SK-N-SH (cell line): ENCODE measurements around the gene DTNBP1. TPM values are rescaled to one million over a fixed set of nuclear protein-coding genes. Genes with fewer than 3 reads are reported as not detected.

Experiments used
- CTCF ChIA-PET: fragments of 300-600, 350-600 bp; formaldehyde crosslinking; extraction: SDS; loops from one replicate; lab custom pipeline; 2021; lab: Yijun Ruan, JAX
- POLR2A ChIA-PET: fragments of 350-600 bp; sonication (Branson Sonifier 250); formaldehyde crosslinking; extraction: SDS; loops from one replicate; lab custom pipeline; 2020; ENCODE audit warnings: antibody characterized with exemption, inconsistent platforms; lab: Yijun Ruan, JAX
- DNase-seq: peaks from one replicate; pipeline ENCODE4 v3.0.0; 2012
- H2AFZ ChIP-seq: fragments of 200-600 bp; sonication (generic); 2 replicates; pipeline ENCODE4 v1.8.1; 2016; ENCODE audit warnings: antibody characterized with exemption, mild to moderate bottlenecking, low read depth
- H3F3A ChIP-seq: fragments of 200-600 bp; sonication (generic); replicated peaks from 2 replicates; pipeline ENCODE3; 2016; ENCODE audit warnings: antibody characterized with exemption, mild to moderate bottlenecking; ENCODE audit not compliant: insufficient read depth
- H3K27ac ChIP-seq, 2 experiments: fragments of 200-500 bp in 1 of 2; fragments of 200-600 bp in 1 of 2; sonication (Bioruptor generic) in 1 of 2; sonication (generic), shearing (Covaris generic) in 1 of 2; 2 replicates each; pipeline versions ENCODE4 v1.5.1 to v1.6.1; 2014 to 2016; ENCODE audit warnings: low read depth in 2 of 2, inconsistent platforms in 1 of 2, low read length in 1 of 2, mild to moderate bottlenecking in 1 of 2, mixed read lengths in 1 of 2
- H3K27me3 ChIP-seq: fragments of 200-600 bp; sonication (generic), shearing (Covaris generic); 2 replicates; pipeline ENCODE4 v1.6.1; 2016; ENCODE audit warnings: mixed run types; ENCODE audit not compliant: insufficient read depth
- H3K36me3 ChIP-seq, 2 experiments: fragments of 200-500 bp in 1 of 2; fragments of 200-600 bp in 1 of 2; sonication (Bioruptor generic) in 1 of 2; sonication (generic) in 1 of 2; replicated peaks in 1 of 2; 2 replicates each; pipeline versions ENCODE3 to v1.5.1; 2014 to 2016; ENCODE audit warnings: low read length in 1 of 2, mild to moderate bottlenecking in 1 of 2; ENCODE audit not compliant: insufficient read depth in 2 of 2, control insufficient read depth in 1 of 2
- H3K4me1 ChIP-seq, 2 experiments: fragments of 200-500 bp in 1 of 2; fragments of 200-600 bp in 1 of 2; sonication (Bioruptor generic) in 1 of 2; sonication (generic), shearing (Covaris generic) in 1 of 2; 2 replicates each; pipeline versions ENCODE4 v1.5.1 to v1.6.1; 2014 to 2016; ENCODE audit warnings: low read depth in 1 of 2, low read length in 1 of 2, mixed run types in 1 of 2; ENCODE audit not compliant: insufficient read depth in 2 of 2, control insufficient read depth in 1 of 2
- H3K4me2 ChIP-seq: fragments of 200-600 bp; sonication (generic), shearing (Covaris generic); 2 replicates; pipeline ENCODE4 v1.6.1; 2017; ENCODE audit warnings: mixed run types
- H3K4me3 ChIP-seq, 2 experiments: fragments of 200-500 bp in 1 of 2; fragments of 200-600 bp in 1 of 2; sonication (Bioruptor generic) in 1 of 2; sonication (generic), shearing (Covaris generic) in 1 of 2; 2 replicates each; pipeline versions ENCODE4 v1.5.1 to v1.8.1; 2014 to 2016; ENCODE audit warnings: low read depth in 2 of 2, inconsistent platforms in 1 of 2, low read length in 1 of 2, mild to moderate bottlenecking in 1 of 2, mixed read lengths in 1 of 2, moderate library complexity in 1 of 2
- H3K79me2 ChIP-seq: fragments of 200-600 bp; sonication (generic); 2 replicates; pipeline ENCODE4 v1.8.1; 2017; ENCODE audit warnings: mild to moderate bottlenecking; ENCODE audit not compliant: insufficient read depth
- H3K9ac ChIP-seq: fragments of 200-600 bp; sonication (generic); 2 replicates; pipeline ENCODE4 v1.6.1; 2017; ENCODE audit warnings: mixed run types
- H3K9me2 ChIP-seq: fragments of 200-600 bp; sonication (generic); 2 replicates; pipeline ENCODE4 v1.6.1; 2017; ENCODE audit warnings: mixed run types
- H3K9me3 ChIP-seq: fragments of 200-600 bp; sonication (generic); 2 replicates; pipeline ENCODE4 v1.6.1; 2017; ENCODE audit warnings: mixed run types, mild to moderate bottlenecking, moderate library complexity
- H4K20me1 ChIP-seq: fragments of 200-600 bp; sonication (generic); 2 replicates; pipeline ENCODE4 v1.6.1; 2017; ENCODE audit warnings: mild to moderate bottlenecking, mixed run types; ENCODE audit not compliant: insufficient read depth
- EP300 ChIP-seq, 2 experiments: IDR thresholded peaks; 2 replicates each; pipeline versions ENCODE4 v1.4.0 to v1.6.1; 2012; ENCODE audit warnings: borderline replicate concordance in 1 of 2, low read depth in 1 of 2, low read length in 1 of 2
- FOSL2 ChIP-seq: IDR thresholded peaks from 2 replicates; pipeline ENCODE4 v1.4.0; 2012; ENCODE audit warnings: low read depth, mild to moderate bottlenecking, moderate library complexity, borderline replicate concordance
- GATA2 ChIP-seq: sonication (generic); formaldehyde crosslinking; IDR thresholded peaks from 2 replicates; pipeline ENCODE4 v1.5.0; 2020; ENCODE audit warnings: mild to moderate bottlenecking, missing genetic modification reagents
- IRF3 ChIP-seq: fragments of 150-350 bp; IDR thresholded peaks from 2 replicates; pipeline ENCODE4 v1.6.1; 2016; ENCODE audit warnings: mild to moderate bottlenecking, low read depth, low read length
- JUND ChIP-seq: IDR thresholded peaks from 2 replicates; pipeline ENCODE4 v1.4.0; 2012
- MXI1 ChIP-seq: IDR thresholded peaks from 2 replicates; pipeline ENCODE4 v1.6.1; 2012; ENCODE audit warnings: mild to moderate bottlenecking, low read depth, low read length, improper control_type of control experiment
- NFIC ChIP-seq: IDR thresholded peaks from 2 replicates; pipeline ENCODE4 v1.4.0; 2012; ENCODE audit warnings: borderline replicate concordance
- POLR2AphosphoS5 ChIP-seq: IDR thresholded peaks from 2 replicates; pipeline ENCODE4 v1.6.1; 2012; ENCODE audit warnings: low read depth, low read length
- RCOR1 ChIP-seq: fragments of 150-350 bp; IDR thresholded peaks from 2 replicates; pipeline ENCODE4 v1.6.1; 2017; ENCODE audit warnings: antibody characterized with exemption, low read length
- RXRA ChIP-seq: IDR thresholded peaks from 2 replicates; pipeline ENCODE4 v1.4.0; 2012; ENCODE audit warnings: low read depth, mild to moderate bottlenecking, borderline replicate concordance
- TAF1 ChIP-seq: IDR thresholded peaks from 2 replicates; pipeline ENCODE4 v1.6.1; 2012; ENCODE audit warnings: low read depth, mild to moderate bottlenecking, low read length, moderate library complexity, borderline replicate concordance
- ZBTB33 ChIP-seq: IDR thresholded peaks from 2 replicates; pipeline ENCODE4 v1.4.0; 2012; ENCODE audit warnings: low read depth, borderline replicate concordance
- WGBS: methylation state at CpG from one replicate; pipeline ENCODE4 v1.1.6; 2017; ENCODE audit warnings: low lambda C conversion rate; 5-methylcytosine and 5-hydroxymethylcytosine counted together
- polyA plus RNA-seq, 3 experiments: library from polyadenylated mRNA; depleted of rRNA; stranded (reverse); fragments of >200 nt; gene quantifications; 2 replicates each; pipeline ENCODE4 v1.2.3, GENCODE V29; 2012
- TF ChIP-seq, protein P1 (sequence below): IDR thresholded peaks from 2 replicates; pipeline ENCODE4; 2012
- TF ChIP-seq, protein P2 (sequence below): IDR thresholded peaks from 2 replicates; pipeline ENCODE4 v1.4.0; 2012; ENCODE audit warnings: low read depth

The DTNBP1 gene
- polyA plus RNA-seq, 1 of the 3 experiments (the other 2 are of a cell fraction) = 19.7 TPM

DNA sequence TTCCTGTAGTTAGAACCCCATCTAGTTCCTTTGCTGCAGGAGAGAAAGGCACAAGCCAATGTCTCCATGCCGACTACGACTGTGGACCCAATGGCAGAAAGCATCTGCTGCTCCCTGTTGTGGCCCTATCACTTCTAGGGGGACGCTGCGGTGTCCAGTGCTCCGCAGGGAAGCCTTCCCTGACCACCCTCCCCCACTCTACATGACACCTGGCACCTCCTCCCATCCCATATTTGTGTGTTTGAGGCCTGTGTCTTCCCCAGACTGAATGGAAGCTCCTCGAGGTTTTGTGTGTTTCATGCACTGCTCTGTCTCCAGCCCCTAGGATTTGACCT, 159.5 kb downstream of the DTNBP1 start:
- CTCF ChIA-PET = interaction anchor here (1.0 to 3.6 kb wide), 3 partner anchors 11 to 103 kb away, joined by 6 to 15 read pairs (median 6); no protein-coding TSS in a partner anchor
- no peaks in the 10 kb centered on the region for H3K9me3 ChIP-seq
- no peak overlapping the region for H3K9ac ChIP-seq
- TF ChIP-seq RCOR1 = no peak
- 94% methylated on average over 6 of the region's 6 CpGs for WGBS
- H3K27me3 ChIP-seq = no peaks in the 10 kb centered on the region
- 0 out of 2 replicates have a peak, but pooled peaks cover 7% of the 10 kb centered on the region for H3K79me2 ChIP-seq
- H4K20me1 ChIP-seq = peaks cover 56% of the 10 kb centered on the region
- no peak for DNase-seq
- H3K4me1 ChIP-seq = peaks cover 25 to 39% of the 10 kb centered on the region in 2 experiments
- peaks cover 10% of the 10 kb centered on the region for H3F3A ChIP-seq
- H3K36me3 ChIP-seq = peaks cover 3 to 4% of the 10 kb centered on the region in 2 experiments
- no peak overlapping the region for H3K27ac ChIP-seq
- no peak overlapping the region for H3K4me3 ChIP-seq
- no peak overlapping the region for H3K4me2 ChIP-seq
- H2AFZ ChIP-seq = no peak overlapping the region
- no peaks in the 10 kb centered on the region for H3K9me2 ChIP-seq
- POLR2A ChIA-PET = no interaction called here

DNA sequence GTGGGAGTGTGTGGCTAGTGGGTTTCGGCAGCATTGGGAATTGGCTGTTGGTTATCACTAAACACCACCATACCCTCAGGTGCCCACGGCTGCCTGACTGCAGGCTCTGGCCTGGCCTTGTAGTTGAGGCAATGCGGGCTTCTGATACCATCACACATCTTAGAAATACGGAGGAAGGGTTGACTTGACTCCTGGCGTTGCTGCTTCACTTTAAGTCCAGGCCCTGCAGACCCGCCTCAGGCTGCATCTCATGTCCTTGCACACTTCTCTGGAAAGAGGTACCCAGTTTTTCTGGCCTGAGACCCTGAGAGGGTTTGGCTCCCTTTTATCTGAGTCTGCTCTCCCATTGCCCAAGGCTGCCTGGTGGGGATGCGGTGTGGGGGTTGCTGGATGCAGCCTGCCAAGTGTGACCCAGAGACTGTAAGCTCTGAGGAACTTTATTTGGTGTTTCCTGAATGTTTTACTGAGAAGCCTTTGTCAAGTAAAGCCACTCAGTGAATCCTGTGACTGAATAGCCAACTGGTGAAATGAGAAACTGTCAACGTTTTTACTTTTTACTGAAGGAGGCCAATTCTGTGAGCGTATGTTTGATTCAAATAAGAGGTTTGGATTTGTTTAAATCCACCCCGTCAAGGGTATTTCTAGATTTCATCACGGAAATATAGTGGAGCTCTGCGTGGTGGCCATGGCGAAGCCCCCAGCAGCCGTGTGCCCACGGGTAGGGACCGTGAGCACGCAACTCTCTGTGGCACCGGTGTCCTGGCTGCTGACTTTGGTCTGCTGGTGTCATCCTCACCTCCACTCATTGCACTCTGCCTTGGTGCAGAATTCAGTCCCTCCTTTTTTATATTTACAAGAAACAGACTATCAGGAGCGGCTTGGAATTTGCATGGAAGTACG, 160.1 kb downstream of the DTNBP1 start:
- H3K9me3 ChIP-seq = no peaks in the 10 kb centered on the region
- DNase-seq = no peak
- no peak for TF ChIP-seq IRF3
- no peak for TF ChIP-seq MXI1
- TF ChIP-seq RXRA = no peak
- TF ChIP-seq EP300 (IDR thresholded peaks at IDR 0.05; ENCODE audit: borderline replicate concordance in 1 of 2, low read depth in 1 of 2, low read length in 1 of 2) = no peak
- H4K20me1 ChIP-seq = peaks cover 51% of the 10 kb centered on the region
- H3K4me1 ChIP-seq = peaks cover 25 to 39% of the 10 kb centered on the region in 2 experiments
- no peaks in the 10 kb centered on the region for H3K9me2 ChIP-seq
- 0 out of 2 replicates have a peak, but pooled peaks cover 7% of the 10 kb centered on the region for H3K79me2 ChIP-seq
- ChIA-PET CTCF (interaction anchor here (2.1 to 3.6 kb wide), 2 partner anchors 13 to 102 kb away, joined by 6 to 15 read pairs; no protein-coding TSS in a partner anchor), POLR2A (no interaction called here)
- peak overlapping the region in 1 of 2 experiments; percentile 30; a peak in 1 of 4 replicates for H3K27ac ChIP-seq
- 87% methylated on average over 19 of the region's 20 CpGs for WGBS
- H3K4me2 ChIP-seq = peak overlapping the region; percentile 54; the same call in 1 of the 2 replicates
- H3K4me3 ChIP-seq = no peak overlapping the region
- peaks cover 10% of the 10 kb centered on the region for H3F3A ChIP-seq
- peaks cover 0 to 4% of the 10 kb centered on the region in 2 experiments for H3K36me3 ChIP-seq
- no peak overlapping the region for H2AFZ ChIP-seq
- no peaks in the 10 kb centered on the region for H3K27me3 ChIP-seq
- no peak overlapping the region for H3K9ac ChIP-seq

DNA sequence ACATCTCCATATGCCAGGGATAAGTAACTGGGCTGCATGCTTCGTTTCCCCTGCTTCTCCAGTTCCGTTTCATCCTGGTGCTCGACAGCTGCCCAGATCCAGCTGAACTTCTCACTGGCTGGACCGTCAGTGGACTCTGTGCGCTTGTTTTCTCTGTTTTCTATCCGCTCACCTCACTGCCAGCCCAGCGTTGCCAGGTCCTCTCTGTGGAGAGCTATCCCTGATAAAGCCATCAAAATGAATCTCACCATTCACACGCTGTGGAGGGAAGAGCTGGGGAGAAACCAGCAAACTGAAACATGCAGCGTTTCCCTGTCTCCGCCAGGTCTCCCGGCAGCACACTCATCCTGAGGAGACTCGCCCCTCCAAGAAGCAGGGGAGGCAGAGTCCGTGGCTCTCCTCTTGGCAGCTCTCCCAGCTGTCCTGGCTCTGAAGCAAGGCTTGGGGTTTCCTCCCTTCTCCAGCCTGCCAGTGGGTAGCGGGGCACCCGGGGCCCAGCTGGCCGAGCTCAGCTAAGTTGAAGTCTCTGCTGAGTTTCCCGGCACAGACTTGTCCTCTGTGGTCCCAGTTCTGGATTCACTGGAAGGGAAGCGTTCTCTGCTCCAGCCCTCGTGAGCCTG, 160.9 kb downstream of the DTNBP1 start:
- WGBS = 77% methylated on average over 15 of the region's 19 CpGs
- H3K4me1 ChIP-seq = peaks cover 25 to 39% of the 10 kb centered on the region in 2 experiments
- H3F3A ChIP-seq = peaks cover 10% of the 10 kb centered on the region
- H3K79me2 ChIP-seq = 0 out of 2 replicates have a peak, but pooled peaks cover 7% of the 10 kb centered on the region
- H3K9me2 ChIP-seq = no peaks in the 10 kb centered on the region
- no peaks in the 10 kb centered on the region for H3K9me3 ChIP-seq
- CTCF ChIA-PET = interaction anchor here (1.9 kb wide), 1 partner anchor 10 kb away, joined by 5 read pairs; no protein-coding TSS in a partner anchor
- H3K9ac ChIP-seq = no peak overlapping the region
- H2AFZ ChIP-seq = no peak overlapping the region
- no peaks in the 10 kb centered on the region for H3K27me3 ChIP-seq
- H4K20me1 ChIP-seq = peaks cover 46% of the 10 kb centered on the region
- peak overlapping the region; percentile 54; the same call in 1 of the 2 replicates for H3K4me2 ChIP-seq
- no peak for DNase-seq
- POLR2A ChIA-PET = no interaction called here
- H3K27ac ChIP-seq = peak overlapping the region in 1 of 2 experiments; percentile 30; a peak in 1 of 4 replicates
- H3K4me3 ChIP-seq = no peak overlapping the region
- peaks cover 0 to 4% of the 10 kb centered on the region in 2 experiments for H3K36me3 ChIP-seq
- TF ChIP-seq FOSL2 = no peak
- no peak for TF ChIP-seq GATA2 (CRISPR knock-in tag)
- no peak for TF ChIP-seq ZBTB33
- TF ChIP-seq POLR2AphosphoS5 = no peak
- no peak for TF ChIP-seq TAF1
- TF ChIP-seq, protein P1, sequence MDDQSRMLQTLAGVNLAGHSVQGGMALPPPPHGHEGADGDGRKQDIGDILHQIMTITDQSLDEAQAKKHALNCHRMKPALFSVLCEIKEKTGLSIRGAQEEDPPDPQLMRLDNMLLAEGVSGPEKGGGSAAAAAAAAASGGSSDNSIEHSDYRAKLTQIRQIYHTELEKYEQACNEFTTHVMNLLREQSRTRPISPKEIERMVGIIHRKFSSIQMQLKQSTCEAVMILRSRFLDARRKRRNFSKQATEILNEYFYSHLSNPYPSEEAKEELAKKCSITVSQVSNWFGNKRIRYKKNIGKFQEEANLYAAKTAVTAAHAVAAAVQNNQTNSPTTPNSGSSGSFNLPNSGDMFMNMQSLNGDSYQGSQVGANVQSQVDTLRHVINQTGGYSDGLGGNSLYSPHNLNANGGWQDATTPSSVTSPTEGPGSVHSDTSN = peak; percentile 36
- no peak for TF ChIP-seq JUND
- TF ChIP-seq, protein P2, sequence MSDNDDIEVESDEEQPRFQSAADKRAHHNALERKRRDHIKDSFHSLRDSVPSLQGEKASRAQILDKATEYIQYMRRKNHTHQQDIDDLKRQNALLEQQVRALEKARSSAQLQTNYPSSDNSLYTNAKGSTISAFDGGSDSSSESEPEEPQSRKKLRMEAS = peak; percentile 34; the same call in 1 of the 2 replicates
- TF ChIP-seq RCOR1 = no peak
- TF ChIP-seq NFIC = peak; percentile 88
